NCI-H69 (cell line): ENCODE results near the gene RFK.
"Not testable (repeated sequence)": the region's sequence is repeated elsewhere in the genome, so short reads cannot be mapped to it uniquely, and the experiment has no call there.

ENCODE experiments used
- DNase-seq: peaks from one replicate; lab custom pipeline; 2025; lab: John Stamatoyannopoulos, UW

Gene RFK

DNA sequence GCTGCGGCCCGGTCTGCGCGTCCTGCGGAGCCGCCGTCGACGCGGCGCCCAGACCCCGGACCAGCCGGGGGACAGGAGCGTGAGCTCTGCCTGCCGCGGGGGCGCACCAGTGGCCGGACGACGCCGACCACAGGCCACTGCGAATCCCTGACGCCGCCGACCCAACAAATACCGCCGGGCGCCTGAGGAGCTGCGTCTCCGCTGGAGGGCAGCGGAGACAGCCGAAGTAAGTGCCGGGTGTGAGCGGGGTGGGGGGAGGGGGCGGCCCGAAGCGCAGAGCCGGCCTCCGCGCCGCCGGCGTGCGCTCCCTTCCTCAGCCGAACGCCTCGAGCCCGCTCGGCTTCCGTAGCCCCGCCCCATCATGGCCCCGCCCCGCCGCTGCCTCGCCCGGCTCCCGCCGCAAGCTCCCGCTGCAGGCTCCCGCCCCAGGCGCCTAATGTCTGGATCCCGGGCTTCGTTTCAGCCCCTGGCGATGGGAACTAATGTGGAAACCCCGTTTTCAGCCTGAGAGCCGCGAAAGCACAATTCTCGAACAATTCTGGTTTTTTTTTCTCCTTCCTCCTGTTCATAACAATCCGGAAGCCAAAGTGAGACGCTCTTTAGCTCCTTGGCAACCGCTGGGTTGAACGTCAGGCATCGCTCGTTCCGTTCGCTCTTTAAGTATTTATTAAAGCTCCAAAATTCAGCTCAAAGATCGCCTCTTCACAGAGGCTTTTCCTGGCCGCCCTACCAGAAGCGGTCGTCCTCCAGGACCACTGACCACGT is at the start of gene RFK:
Gene RFK, minus strand, starts transcription at position 232 of the 765 bp plus-strand sequence. CDS start 255 bp downstream, outside the sequence.
- DNase-seq, result peak; percentile 97

DNA sequence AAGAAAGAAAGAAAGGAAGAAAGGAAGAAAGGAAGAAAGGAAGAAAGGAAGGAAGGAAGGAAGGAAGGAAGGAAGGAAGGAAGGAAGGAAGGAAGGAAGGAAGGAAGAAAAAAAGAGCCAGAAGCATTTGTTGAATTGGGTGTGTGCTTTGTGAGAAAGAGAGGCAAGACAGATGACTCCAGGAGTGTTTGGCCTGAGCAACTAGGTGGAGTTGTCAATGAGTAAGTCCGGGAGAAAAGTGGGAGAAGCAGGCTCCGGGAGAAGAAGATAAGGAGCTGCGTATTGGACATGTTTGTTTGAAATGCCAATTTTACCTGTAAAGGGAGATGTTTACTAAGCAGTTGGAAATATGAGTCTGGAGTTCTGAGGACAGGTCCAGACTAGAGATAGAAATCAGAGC is 49.7 kb upstream of the RFK start:
- DNase-seq, result no peak

DNA sequence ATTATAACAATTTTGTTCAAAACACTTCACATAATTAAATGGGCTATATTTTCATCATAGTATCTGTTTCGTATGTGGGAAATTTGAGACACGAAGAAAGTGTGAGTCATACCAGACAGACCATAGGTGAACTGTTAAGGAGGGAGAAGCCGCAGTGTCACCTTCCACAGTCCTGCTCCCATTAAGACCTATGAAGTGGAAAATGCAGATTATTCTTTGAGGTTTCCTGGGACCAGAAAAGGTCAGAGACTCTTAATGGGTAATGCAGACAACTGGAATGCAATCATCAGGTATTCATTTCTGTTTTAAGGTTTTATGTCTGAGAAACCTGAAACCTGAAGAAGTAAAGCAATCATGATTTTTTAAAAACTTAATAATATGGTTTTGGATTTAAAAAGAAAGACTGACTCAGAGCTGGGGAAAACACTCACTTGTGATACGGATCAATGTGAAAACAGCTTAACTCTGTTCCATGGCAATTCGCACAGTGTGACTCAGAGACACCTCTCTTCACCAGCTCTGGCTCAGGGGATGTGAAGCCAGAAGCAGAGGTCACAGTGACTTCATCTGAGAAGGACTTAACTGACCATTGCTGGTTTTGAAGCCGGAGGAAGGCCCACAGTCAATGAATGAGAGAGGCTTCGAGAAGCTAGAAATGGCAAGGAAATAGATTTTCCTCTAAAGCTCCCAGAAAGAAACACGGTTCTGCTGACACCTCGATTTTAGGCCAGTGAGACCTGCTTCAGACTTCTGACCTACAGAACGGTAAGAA is 47.5 kb upstream of the RFK start:
- DNase-seq, result peak; percentile 33

- no peak for DNase-seq
Observed at GRCh38 chr9:76438841-76439588, 44.8 kb upstream of the RFK start.

DNA sequence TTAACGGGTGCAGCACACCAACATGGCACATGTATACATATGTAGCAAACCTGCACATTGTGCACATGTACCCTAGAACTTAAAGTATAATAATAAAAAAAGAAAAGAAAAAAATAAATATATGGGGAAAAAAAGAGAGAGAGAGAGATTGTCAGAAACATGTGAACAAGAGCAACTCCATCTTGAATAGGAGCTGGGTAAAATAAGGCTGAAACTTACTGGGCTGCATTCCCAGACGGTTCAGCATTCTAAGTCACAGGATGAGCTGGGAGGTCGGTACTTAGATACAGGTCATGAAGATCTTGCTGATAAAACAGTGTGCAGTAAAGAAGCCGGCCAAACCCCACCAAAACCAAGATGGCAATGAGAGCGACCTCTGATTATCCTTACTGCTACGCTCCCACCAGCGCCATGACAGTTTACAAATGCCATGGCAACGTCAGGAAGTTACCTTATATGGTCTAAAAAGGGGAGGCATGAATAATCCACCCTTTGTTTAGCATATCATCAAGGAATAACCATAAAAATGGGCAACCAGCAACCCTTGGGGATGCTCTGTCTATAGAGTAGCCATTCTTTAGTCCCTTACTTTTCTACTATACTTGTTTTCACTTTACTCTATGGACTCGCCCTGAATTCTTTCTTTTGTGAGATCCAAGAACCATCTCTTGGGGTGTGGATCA is 42.9 kb upstream of the RFK start:
- DNase-seq, result not testable (repeated sequence)

GRCh38 chr9:76434897-76435296 is 40.7 kb upstream of the RFK start:
- DNase-seq, result not testable (repeated sequence)

DNA sequence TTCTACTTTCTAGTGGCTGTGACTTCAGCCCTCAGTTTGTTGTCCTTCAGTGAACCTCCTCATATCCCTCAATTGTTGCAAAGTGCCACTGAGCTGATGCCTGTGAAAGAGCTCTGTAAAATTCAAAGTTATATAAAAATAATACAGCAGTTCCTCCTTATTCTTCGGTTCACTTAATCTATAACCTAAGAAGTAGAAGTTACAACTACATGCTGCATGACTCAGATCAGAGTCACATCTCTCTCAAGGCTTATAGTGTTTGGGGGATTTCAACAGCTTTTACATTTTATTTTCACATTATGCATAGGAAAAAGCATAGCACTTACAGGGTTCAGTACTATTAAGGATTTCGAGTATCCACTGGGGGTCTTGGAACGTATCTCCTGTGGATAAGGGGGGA is 39.6 kb upstream of the RFK start:
- no peak for DNase-seq

DNA sequence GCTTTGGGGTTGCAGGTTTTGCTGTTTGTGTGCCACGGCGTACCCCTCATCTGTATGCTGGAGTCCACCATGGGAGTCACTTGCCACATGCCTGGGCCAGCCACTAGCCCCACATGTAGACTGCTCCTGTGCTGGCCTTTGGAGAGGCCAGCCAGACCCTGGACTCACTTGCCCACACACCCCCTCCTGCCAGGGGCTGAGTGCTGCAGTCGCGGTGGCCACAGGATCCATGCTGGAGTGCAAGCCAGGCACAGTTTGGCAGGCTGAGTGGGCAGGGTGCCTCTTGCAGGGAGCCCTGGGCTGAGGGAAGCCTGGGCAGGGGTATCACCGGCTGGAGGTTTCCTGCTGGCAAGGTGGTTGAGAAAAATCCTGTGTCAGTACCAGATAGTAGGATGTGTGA is 39.2 kb upstream of the RFK start:
- no peak for DNase-seq

- DNase-seq, result no peak
Observed at GRCh38 chr9:76431601-76432000, 37.4 kb upstream of the RFK start.

DNA sequence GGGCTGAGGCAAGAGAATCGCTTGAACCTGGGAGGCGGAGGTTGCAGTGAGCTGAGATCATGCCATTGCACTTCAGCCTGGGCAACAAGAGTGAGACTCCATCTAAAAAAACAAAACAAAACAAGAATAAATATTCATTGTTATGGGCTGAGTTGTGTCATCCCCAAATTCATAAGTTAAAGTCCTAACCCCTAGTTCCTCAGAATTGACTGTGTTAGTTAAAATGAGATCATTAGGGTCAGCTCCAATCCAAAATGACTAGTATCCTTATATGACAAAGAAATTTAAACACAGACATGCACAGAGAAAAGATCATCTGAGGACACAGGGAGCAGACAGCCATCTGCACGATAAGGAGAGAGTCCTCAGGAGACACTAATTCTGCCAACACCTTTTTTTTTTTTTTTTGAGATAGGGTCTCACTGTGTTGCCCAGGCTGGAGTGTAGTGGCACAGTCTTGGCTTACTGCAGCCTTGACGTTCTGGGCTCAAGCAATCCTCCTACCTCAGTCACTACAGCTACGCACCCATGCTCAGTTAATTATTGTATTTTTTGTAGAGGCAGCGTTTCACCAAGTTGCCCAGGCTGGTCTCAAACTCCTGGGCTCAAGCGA is 32.7 kb upstream of the RFK start:
- DNase-seq, result no peak

- no peak for DNase-seq
Observed at GRCh38 chr9:76425677-76426453, 31.6 kb upstream of the RFK start.

DNA sequence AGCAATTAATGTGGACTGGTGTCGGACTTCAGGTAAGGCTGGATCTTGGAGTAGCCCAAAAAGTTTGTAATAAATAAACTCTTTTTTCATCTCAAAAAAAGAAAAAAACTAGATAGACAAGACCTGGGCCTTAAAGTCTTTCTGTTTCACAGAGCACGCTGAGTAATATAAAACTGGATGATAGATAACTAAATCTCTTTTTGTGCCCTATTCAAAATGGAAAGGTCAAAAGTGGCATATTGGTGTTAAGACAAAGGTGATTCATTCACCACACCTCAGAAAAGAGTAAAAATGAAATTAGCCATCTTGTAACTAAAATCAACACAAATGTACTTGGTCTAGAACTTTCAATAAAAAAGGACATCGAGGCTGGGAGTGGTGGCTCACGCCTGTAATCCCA is 30.3 kb upstream of the RFK start:
- DNase-seq, result no peak

DNA sequence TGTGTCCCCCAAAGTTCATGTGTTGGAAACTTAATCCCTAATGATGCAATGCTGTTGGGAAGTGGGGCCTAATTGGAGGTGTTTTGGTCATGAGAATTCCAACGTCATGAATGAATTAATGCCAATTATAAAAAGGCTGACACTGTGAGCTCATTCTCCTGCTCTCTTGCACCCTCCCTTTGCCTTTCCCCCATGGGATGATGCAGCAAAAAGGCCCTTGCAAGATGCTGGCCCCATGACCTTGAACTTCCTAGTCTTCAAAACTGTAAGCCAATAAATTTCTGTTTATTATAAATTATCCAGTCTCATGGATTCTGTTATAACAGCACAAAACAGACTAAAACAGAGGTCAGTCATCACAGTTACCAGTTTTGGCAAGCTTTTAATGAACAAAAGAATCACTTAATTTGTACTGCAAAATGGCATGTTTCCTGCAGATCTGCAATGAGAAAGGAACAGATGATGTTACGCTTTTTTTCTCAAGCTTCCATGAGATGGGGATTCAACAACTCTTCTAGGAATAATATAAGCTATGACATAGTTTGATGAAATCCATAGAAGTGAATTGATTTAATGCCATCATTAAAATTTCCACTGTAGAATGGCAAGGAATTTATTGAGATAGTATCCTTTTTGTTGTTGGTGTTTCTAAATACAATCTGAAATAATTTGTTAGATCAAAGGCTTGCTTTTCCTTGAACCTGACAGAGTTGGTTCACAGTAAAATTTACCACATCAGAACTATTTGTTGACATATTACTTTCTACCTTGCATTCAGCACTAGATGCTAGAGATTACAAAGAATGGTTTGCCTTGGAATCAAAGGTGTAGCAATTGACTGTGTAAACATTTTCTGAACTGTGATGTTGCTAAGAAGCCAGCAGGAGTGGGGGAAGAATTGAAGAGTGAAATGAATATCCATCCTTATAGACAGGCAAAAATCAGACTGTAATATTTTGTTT is 29.3 kb upstream of the RFK start:
- peak; percentile 40 for DNase-seq

- peak; percentile 67 for DNase-seq
Observed at GRCh38 chr9:76419782-76420380, 25.7 kb upstream of the RFK start.

DNA sequence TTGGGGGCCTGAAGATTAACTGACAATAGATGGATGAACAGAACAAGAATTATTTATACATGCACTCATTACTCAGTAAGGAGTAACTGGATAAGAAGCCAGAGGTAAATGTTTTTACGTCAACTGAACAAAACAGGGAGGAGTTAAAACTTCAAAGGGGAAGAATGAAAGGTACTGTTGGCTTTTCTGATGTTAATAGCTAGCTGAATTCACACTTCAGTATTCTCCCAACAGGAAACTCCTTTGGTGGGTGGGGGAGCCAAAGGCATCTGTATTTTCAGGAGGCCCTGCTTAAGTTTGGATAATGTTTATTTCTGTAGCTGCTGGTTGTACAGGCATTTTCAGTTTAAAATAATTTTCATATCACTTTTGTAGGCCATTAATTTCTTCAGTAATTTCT is 23.2 kb upstream of the RFK start:
- no peak for DNase-seq

DNA sequence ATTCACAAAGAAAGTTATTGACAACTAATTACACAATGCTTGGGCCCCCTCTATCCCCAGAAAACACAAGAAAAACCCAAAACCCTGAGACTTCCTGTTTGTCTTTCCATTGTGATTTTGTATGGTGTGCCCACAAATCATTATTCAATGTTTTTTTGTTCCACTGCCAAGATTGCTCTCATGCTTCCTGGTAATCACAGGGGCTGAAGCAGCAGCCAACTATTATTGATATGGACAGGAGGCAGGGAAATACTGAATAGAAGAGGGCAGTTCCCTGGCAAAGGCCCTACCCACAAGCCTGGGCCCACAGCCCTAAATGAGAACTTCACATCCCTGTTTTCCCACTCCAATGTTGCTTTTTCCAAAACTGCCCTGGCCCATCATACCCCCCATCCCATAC is 21.5 kb upstream of the RFK start:
- DNase-seq, result peak; percentile 95

- peak; percentile 77 for DNase-seq
Observed at GRCh38 chr9:76415154-76415553, 20.9 kb upstream of the RFK start.

DNA sequence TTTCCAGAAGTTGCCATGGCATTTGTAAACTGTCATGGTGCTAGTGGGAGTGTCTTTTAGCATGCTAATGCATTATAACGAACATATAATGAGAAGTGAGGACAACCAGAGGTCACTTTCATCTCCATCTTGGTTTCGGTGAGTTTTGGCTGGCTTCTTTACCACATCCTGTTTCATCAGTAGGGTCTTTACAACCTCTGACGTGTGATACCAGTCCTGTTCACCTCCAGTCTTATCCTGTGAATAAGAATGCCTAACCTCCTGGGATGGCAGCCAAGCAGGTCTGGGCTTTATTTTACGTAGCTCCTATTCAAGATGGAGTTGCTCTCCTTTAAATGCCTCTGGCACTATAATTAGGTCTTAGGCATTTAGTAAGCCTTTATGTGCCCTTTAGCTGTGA is 20.4 kb upstream of the RFK start:
- peak; percentile 83 for DNase-seq

DNA sequence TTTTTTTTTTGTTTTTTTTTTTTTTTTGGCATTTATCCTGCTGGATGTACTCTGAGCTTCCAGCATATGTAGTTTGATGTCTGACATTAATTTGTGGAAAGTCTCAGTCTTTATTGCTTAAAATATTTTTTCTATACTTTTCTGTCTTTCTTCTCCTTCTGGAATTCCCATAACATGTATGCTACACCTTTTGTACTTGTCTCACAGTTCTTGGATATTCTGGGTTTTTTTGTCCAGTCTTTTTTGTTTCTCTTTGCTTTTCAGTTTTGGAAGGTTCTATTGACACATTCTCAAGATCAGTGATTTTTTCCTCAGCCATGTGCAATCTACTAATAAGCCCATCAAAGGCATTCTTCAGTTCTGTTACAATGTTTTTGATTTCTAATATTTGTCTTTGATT is 19.4 kb upstream of the RFK start:
- DNase-seq, result no peak
